Liver (tissue), 9 donors: ENCODE results near the gene FAM13B. TPM values are rescaled to one million over a fixed set of nuclear protein-coding genes. Genes with fewer than 3 reads are reported as not detected.
"Not testable (repeated sequence)": the region's sequence is repeated elsewhere in the genome, so short reads cannot be mapped to it uniquely, and the experiment has no call there.

ENCODE experiments used
- DNase-seq: peaks from one replicate; pipeline ENCODE4 v3.0.0-alpha.2; 2017; ENCODE audit warnings: low spot score
- H3K27ac ChIP-seq, 2 donors: one replicate each; pipeline ENCODE4 v1.7.0; 2013; ENCODE audit warnings: inconsistent platforms in 2 of 2, low read length in 2 of 2, control low read depth in 1 of 2, low read depth in 1 of 2, mild to moderate bottlenecking in 1 of 2
- H3K27me3 ChIP-seq, 4 donors: one replicate each; pipeline versions ENCODE4 v1.6.1 to v1.7.0; 2013; ENCODE audit warnings: low read length in 3 of 4, inconsistent platforms in 1 of 4, mild to moderate bottlenecking in 1 of 4, moderate library complexity in 1 of 4; ENCODE audit not compliant: control insufficient read depth in 4 of 4, insufficient read depth in 4 of 4
- H3K36me3 ChIP-seq, 4 donors: one replicate each; pipeline versions ENCODE4 v1.6.1 to v1.7.0; 2013; ENCODE audit warnings: low read length in 3 of 4, mild to moderate bottlenecking in 3 of 4, low read depth in 1 of 4, moderate library complexity in 1 of 4; ENCODE audit not compliant: control insufficient read depth in 4 of 4, insufficient read depth in 3 of 4
- H3K4me1 ChIP-seq, 4 donors: one replicate each; pipeline versions ENCODE4 v1.6.1 to v1.7.0; 2013; ENCODE audit warnings: low read length in 3 of 4, mild to moderate bottlenecking in 3 of 4, moderate library complexity in 1 of 4; ENCODE audit not compliant: control insufficient read depth in 4 of 4, insufficient read depth in 4 of 4
- H3K4me3 ChIP-seq, 3 donors: one replicate each; pipeline versions ENCODE4 v1.6.1 to v1.7.0; 2013; ENCODE audit warnings: low read length in 3 of 3, control low read depth in 1 of 3, low read depth in 1 of 3, mild to moderate bottlenecking in 1 of 3
- H3K9ac ChIP-seq, 2 donors: one replicate each; pipeline ENCODE4 v1.7.0; 2013; ENCODE audit warnings: low read length in 2 of 2, mild to moderate bottlenecking in 2 of 2, moderate library complexity in 2 of 2, control low read depth in 1 of 2, low read depth in 1 of 2
- H3K9me3 ChIP-seq, 4 donors: one replicate each; pipeline versions ENCODE4 v1.6.1 to v1.7.0; 2013; ENCODE audit warnings: low read length in 3 of 4; ENCODE audit not compliant: control insufficient read depth in 4 of 4
- ATF3 ChIP-seq: IDR thresholded peaks from 2 replicates; pipeline ENCODE4 v1.6.1; 2016; ENCODE audit warnings: antibody characterized with exemption
- CTCF ChIP-seq: fragments of 150-350 bp; IDR thresholded peaks from 2 replicates; pipeline ENCODE4 v1.5.1; 2017; ENCODE audit warnings: improper control_type of control experiment, low read depth, low read length; ENCODE audit not compliant: missing input control
- EGR1 ChIP-seq, 2 donors: IDR thresholded peaks; 2 replicates each; pipeline ENCODE4 v1.6.1; 2016 to 2018; ENCODE audit warnings: antibody characterized with exemption in 2 of 2, low read depth in 2 of 2
- FOXA1 ChIP-seq: IDR thresholded peaks from 2 replicates; pipeline ENCODE4 v1.6.1; 2016; ENCODE audit warnings: antibody characterized with exemption
- GABPA ChIP-seq, 2 donors: IDR thresholded peaks in 1 of 2; conservative IDR thresholded peaks in 1 of 2; 2 replicates each; pipeline ENCODE4 v1.6.1; 2016; ENCODE audit warnings: antibody characterized with exemption in 2 of 2, mild to moderate bottlenecking in 1 of 2, moderate library complexity in 1 of 2
- HNF4G ChIP-seq: IDR thresholded peaks from 2 replicates; pipeline ENCODE4 v1.6.1; 2016; ENCODE audit warnings: antibody characterized with exemption
- JUND ChIP-seq, 2 donors: IDR thresholded peaks; 2 replicates each; pipeline ENCODE4 v1.6.1; 2016; ENCODE audit warnings: antibody characterized with exemption in 2 of 2
- MAX ChIP-seq: IDR thresholded peaks from 2 replicates; pipeline ENCODE4 v1.6.1; 2016; ENCODE audit warnings: antibody characterized with exemption
- NR2F2 ChIP-seq: IDR thresholded peaks from 2 replicates; pipeline ENCODE4 v1.6.1; 2016; ENCODE audit warnings: antibody characterized with exemption
- RAD21 ChIP-seq, 2 donors: IDR thresholded peaks; 2 replicates each; pipeline ENCODE4 v1.6.1; 2016; ENCODE audit warnings: antibody characterized with exemption in 2 of 2, mild to moderate bottlenecking in 2 of 2
- RXRA ChIP-seq, 2 donors: IDR thresholded peaks; 2 replicates each; pipeline ENCODE4 v1.6.1; 2017 to 2018; ENCODE audit warnings: antibody characterized with exemption in 2 of 2, mild to moderate bottlenecking in 1 of 2
- SP1 ChIP-seq: IDR thresholded peaks from 2 replicates; pipeline ENCODE4 v1.6.1; 2018; ENCODE audit warnings: antibody characterized with exemption, mild to moderate bottlenecking
- TAF1 ChIP-seq: conservative IDR thresholded peaks from 2 replicates; pipeline ENCODE4 v1.6.1; 2016; ENCODE audit warnings: antibody characterized with exemption, mild to moderate bottlenecking
- YY1 ChIP-seq: IDR thresholded peaks from 2 replicates; pipeline ENCODE4 v1.6.1; 2016; ENCODE audit warnings: antibody characterized with exemption, mild to moderate bottlenecking
- ZBTB33 ChIP-seq: IDR thresholded peaks from 2 replicates; pipeline ENCODE4 v1.6.1; 2016; ENCODE audit warnings: antibody characterized with exemption
- WGBS: extraction: QIAGEN DNeasy Blood & Tissue Kit; methylation state at CpG from one replicate; pipeline ENCODE4 v1.1.7; 2013; 5-methylcytosine and 5-hydroxymethylcytosine counted together
- polyA plus RNA-seq, 2 donors: library from polyadenylated mRNA; stranded (reverse) in 1 of 2; unstranded in 1 of 2; fragments of 200-250 nt in 1 of 2; fragments of >200 nt in 1 of 2; fragmentation: Nextera tagmentation in 1 of 2; extraction: Ambion mirVana in 1 of 2; gene quantifications; one replicate each; pipeline versions ENCODE4 v1.2.1 to v1.2.3, GENCODE V29; 2013 to 2015
- total RNA-seq, 2 donors: library from RNA; depleted of rRNA; stranded (reverse); fragments of >200 nt; gene quantifications; one replicate each; pipeline ENCODE4 v1.2.3, GENCODE V29; 2014
- donor health status: healthy.
- donor health status: healthy.
- donor health status: healthy.
- donor health status: healthy.
- donor health status: healthy.

The FAM13B gene
- total and polyA plus RNA-seq, 4 donors = 4.3 to 19.0 (median 10.8) TPM

- Histone ChIP-seq H3K4me1 (no peaks in the 10 kb centered on the region), H3K36me3 (peaks cover 7 to 62% (median 57%) of the 10 kb centered on the region in 4 donors), H3K4me3 (no peak overlapping the region), H3K9me3 (no peaks in the 10 kb centered on the region), H3K27ac (no peak overlapping the region), H3K27me3 (no peaks in the 10 kb centered on the region), H3K9ac (no peak overlapping the region)
- no peak for DNase-seq
- WGBS = 99% methylated on average over 1 of the region's 1 CpG
- TF ChIP-seq YY1 (no peak), GABPA (IDR thresholded peaks at IDR 0.05 in 1 of 2, conservative IDR thresholded peaks at IDR 0.05 in 1 of 2) (no peak), ATF3 (no peak), EGR1 (IDR thresholded peaks at IDR 0.05; ENCODE audit: low read depth in 2 of 2) (no peak), CTCF (no peak), TAF1 (no peak), MAX (no peak), NR2F2 (no peak), JUND (IDR thresholded peaks at IDR 0.05) (no peak), SP1 (no peak), RXRA (IDR thresholded peaks at IDR 0.05) (no peak)
Observed at GRCh38 chr5:137945825-137946224, 87.1 kb downstream of the FAM13B start.

- WGBS = 96% methylated on average over 4 of the region's 4 CpGs
- H3K36me3 ChIP-seq = peaks cover 9 to 69% (median 60%) of the 10 kb centered on the region in 4 donors
Observed at GRCh38 chr5:137944280-137944679, 88.6 kb downstream of the FAM13B start.

GRCh38 chr5:137939331-137939730 lies 93.5 kb downstream of the FAM13B start:
- Histone ChIP-seq H3K27me3 (no peaks in the 10 kb centered on the region), H3K9ac (no peak overlapping the region), H3K36me3 (peaks cover 6 to 60% (median 40%) of the 10 kb centered on the region in 4 donors), H3K27ac (no peak overlapping the region), H3K9me3 (no peaks in the 10 kb centered on the region), H3K4me3 (no peak overlapping the region), H3K4me1 (no peaks in the 10 kb centered on the region)
- no peak for TF ChIP-seq HNF4G
- no peak for TF ChIP-seq FOXA1
- TF ChIP-seq ZBTB33 = no peak
- no peak for TF ChIP-seq RAD21 (IDR thresholded peaks at IDR 0.05)
- no peak for TF ChIP-seq JUND (IDR thresholded peaks at IDR 0.05)
- WGBS = 84% methylated on average over 7 of the region's 7 CpGs
- no peak for DNase-seq

More at GRCh38 chr5:137944280-137944679, 88.6 kb downstream of the FAM13B start:
- not testable (repeated sequence) for H3K4me3 ChIP-seq, H3K4me1 ChIP-seq, H3K27me3 ChIP-seq, H3K9me3 ChIP-seq, DNase-seq, H3K27ac ChIP-seq, H3K9ac ChIP-seq
